D721Med (cell line): ENCODE measurements around the gene SNRK.

ENCODE experiments used
- DNase-seq: peaks from one replicate; pipeline ENCODE4 v3.0.0; 2011; ENCODE audit warnings: low spot score; ENCODE audit not compliant: insufficient read length
- FAIRE-seq: peaks from 2 replicates; lab custom pipeline; 2011; peaks lifted over from hg19 to GRCh38; lab: Jason Lieb, UNC
- TF ChIP-seq, protein P1 (sequence below): IDR thresholded peaks from 2 replicates; pipeline ENCODE4 v1.5.1; 2012; ENCODE audit warnings: mild to moderate bottlenecking, control low read depth; ENCODE audit not compliant: insufficient read depth; ENCODE audit errors: missing control alignments

Gene SNRK

DNA sequence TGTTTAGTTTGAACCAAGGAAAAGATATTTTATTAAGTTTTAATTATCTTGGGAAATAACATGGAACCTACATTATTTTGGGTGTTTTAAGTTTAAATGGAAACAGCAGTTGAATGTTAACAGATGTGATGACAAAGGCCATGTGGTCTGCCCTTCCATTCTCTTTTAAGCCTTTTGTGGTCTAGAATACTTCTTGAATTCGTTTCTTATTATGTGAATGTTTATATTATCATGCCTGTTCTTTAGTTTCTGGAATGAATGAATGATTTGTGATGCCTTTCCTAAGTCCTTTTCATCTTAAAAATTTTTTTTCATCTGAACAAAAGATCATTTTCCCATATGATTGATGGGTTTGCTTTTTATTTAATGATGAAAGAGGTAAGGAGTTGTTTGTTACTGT is 44.6 kb downstream of the SNRK start:
- FAIRE-seq (no peak), DNase-seq (no peak)
- TF ChIP-seq, protein P1, sequence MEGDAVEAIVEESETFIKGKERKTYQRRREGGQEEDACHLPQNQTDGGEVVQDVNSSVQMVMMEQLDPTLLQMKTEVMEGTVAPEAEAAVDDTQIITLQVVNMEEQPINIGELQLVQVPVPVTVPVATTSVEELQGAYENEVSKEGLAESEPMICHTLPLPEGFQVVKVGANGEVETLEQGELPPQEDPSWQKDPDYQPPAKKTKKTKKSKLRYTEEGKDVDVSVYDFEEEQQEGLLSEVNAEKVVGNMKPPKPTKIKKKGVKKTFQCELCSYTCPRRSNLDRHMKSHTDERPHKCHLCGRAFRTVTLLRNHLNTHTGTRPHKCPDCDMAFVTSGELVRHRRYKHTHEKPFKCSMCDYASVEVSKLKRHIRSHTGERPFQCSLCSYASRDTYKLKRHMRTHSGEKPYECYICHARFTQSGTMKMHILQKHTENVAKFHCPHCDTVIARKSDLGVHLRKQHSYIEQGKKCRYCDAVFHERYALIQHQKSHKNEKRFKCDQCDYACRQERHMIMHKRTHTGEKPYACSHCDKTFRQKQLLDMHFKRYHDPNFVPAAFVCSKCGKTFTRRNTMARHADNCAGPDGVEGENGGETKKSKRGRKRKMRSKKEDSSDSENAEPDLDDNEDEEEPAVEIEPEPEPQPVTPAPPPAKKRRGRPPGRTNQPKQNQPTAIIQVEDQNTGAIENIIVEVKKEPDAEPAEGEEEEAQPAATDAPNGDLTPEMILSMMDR: no peak

DNA sequence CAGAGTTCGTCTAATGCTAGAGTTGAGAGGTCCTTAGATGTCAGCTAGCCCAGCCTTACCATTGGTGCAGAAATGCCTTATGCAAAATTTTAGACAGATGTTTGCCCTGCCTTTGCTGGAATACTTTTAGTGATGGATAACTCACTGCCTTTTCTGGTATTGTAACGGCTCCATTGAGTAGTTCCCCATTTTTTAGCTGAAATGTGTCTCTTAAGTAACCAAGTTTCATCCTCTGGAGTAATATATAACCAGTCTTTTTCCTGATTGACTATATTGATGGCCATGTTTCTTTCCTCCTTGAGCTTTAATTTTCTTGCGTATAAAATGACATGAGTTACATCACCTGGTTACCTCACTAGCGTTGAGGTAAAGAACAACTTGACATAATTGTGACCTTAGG is 45.0 kb downstream of the SNRK start:
- DNase-seq: no peak
- TF ChIP-seq, protein P1: no peak
- FAIRE-seq: no peak

DNA sequence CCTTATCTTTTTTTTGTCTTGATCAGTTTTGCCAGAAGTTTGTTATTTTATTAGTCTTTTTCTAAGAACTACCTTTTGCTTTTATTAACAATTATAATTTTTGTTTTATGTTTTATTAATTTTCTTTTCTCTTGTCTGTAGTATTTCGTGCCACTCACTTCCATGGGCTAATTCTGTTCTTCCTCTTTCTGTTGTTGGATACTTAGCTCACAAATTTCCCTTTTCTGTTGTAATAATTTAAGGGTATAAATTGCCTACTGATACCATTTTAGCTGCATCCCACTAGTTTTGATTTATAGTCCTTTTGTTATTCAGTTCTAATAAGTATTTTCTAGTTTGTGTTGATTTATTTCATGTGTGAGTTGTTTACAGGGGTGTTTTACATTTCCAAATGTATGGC is 48.6 kb downstream of the SNRK start:
- FAIRE-seq (no peak), DNase-seq (no peak)
- TF ChIP-seq, protein P1: no peak

DNA sequence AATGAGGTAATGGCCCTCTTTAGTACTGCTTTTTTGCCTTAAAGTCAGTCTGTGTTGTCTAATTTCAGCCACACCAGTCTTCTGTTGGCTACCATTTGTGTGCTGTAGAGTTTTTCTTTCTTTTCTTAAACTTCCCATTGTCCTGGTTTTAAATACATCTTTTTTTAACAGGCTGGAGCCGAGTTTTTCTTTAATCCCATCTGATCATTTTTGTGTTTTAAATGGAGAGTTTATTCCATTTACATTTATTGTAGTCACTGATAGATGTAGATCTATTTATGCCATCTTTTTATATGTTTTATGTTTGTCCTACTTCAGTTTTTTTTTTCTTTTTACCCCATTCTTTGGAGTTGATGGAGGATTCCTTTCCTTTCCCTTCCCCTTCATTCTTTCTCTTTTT is 49.5 kb downstream of the SNRK start:
- no peak for DNase-seq
- TF ChIP-seq, protein P1: no peak
- no peak for FAIRE-seq

DNA sequence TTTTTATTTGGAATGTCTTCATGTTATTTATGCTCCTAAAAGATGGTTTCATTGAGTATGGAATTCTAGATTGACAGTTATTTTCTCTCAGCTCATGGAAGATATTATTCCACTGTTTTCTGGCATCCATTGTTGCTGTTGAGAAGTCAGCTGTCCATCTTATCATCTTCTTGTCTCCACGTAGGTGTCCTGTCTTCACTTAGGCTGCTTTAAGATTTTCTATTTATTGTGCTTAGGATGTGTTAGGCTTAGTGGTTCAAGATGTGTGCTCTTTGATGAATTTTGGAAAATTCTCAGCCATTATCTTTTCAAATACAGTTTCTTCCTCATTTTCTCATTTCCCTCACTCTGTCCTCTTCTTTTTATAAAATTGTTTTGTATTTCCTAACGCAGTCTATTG is 52.0 kb downstream of the SNRK start:
- TF ChIP-seq, protein P1: no peak
- no peak for DNase-seq
- FAIRE-seq: no peak

DNA sequence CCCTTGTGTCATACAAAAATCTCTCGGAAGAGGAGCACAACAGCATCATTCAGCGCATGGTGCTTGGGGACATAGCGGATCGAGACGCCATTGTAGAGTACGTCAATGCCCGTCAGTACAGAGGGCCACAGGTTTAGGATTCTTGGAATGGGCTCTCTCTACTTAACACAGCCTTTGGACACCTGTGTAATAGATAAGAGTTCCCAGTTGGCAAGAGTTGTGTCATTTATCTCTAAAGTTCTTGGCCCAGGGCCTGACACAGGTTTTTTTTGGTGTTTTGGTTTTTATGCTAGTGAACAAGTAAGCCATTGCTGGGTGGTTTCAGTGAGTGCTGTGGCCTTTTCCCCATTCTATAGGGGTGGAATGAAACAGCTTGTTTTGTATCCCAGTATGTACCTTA is 54.1 kb downstream of the SNRK start:
- no peak for DNase-seq
- TF ChIP-seq, protein P1: no peak
- FAIRE-seq: no peak

DNA sequence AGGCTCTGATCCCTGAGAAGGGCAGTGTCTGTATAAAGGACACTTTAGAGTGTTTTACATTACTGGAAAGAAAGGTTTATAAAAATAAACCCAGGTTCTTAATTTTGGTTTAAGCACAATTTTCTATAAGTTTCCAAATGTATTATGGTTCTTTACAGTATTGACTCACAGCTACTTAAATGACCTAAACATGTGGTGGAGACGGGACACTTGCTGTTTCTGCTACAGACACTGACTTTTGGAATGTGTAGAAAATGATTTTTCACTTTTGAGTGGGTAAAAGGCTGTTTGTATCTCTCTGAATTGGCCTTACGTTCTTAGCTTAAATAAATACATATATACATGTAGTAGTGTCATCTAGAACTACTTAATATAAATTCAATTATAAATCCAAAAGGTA is 55.4 kb downstream of the SNRK start:
- no peak for DNase-seq
- TF ChIP-seq, protein P1: no peak
- no peak for FAIRE-seq
